Measurements from ENCODE around the gene NUP214. TPM values are rescaled to one million over a fixed set of nuclear protein-coding genes. Genes with fewer than 3 reads are reported as not detected.
"Not testable (repeated sequence)": the region's sequence is repeated elsewhere in the genome, so short reads cannot be mapped to it uniquely, and the experiment has no call there.

NUP214 gene
- total and polyA plus RNA-seq, 9 donors: 21.2 to 35.6 (median 29.7) TPM

- DNase-seq: peak; percentile 59
- Histone ChIP-seq H3K4me1 (ENCODE audit: control insufficient read depth, insufficient read depth, low read length) (peaks cover 69% of the 10 kb centered on the region), H3K36me3 (ENCODE audit: control insufficient read depth, insufficient read depth, low read length) (no peaks in the 10 kb centered on the region), H3K27me3 (ENCODE audit: control insufficient read depth, insufficient read depth, low read length) (peaks cover 32% of the 10 kb centered on the region), H3K4me3 (ENCODE audit: low read length) (peak within 1 kb of the TSS; percentile 41), H3K9me3 (replicated peaks; ENCODE audit: control insufficient read depth, low read depth, low read length) (no peaks in the 10 kb centered on the region), H3K27ac (ENCODE audit: low read length) (no peak within 1 kb of the TSS)
- under 1% methylated on average over 76 of the region's 99 CpGs for WGBS (ENCODE audit: insufficient coverage)
Measured at GRCh38 chr9:131096269-131097125, 28.9 kb upstream of the NUP214 start, which contains the start of gene AIF1L. Gene AIF1L, plus strand, starts transcription at chr9:131096531. Its CDS starts 99 bp downstream, at chr9:131096630.

DNA sequence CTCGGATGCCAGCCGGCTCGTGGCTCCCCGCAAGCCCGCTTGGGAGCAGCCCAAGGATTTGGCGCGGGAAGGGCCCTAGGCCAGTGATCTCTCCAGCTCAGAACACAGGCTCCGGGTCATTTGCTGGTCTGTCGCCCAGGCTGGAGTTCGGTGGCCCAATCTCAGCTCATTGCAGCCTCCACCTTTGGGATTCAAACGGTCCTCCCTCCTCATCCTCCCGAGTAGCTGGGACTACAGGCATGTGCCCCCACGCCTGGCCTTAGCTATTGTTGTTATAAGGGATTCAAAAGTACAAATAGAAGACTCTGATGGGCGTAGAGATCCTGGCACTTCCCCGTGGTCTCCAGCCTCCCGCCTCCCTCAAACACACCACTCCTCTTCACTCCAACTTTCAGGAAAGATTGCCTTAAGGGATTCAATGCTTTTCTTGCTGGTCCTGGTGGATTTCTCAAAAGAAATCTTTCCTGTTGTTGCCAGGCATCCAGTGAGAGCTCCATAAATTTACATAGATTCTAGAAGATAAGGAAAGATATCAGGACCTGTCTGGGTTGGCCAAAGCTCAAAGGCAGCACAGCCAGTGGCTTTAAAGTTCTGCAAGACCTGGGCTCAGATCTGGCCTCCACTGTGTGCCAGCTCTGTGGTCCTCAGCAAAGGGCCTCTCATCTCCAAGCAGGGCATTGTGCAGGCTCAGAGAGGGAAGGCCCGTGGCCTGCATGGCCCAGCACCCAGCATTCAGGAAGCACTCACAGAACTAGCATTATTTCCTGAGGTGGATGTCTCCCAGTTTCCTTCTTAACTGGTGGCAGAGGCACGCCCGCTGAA, 28.0 kb upstream of the NUP214 start:
- peaks cover 65% of the 10 kb centered on the region for H3K4me1 ChIP-seq (ENCODE audit: control insufficient read depth, insufficient read depth, low read length)
- H3K27me3 ChIP-seq (ENCODE audit: control insufficient read depth, insufficient read depth, low read length): peaks cover 32% of the 10 kb centered on the region
- no peaks in the 10 kb centered on the region for H3K36me3 ChIP-seq (ENCODE audit: control insufficient read depth, insufficient read depth, low read length)
- peak overlapping the region; percentile 41 for H3K4me3 ChIP-seq (ENCODE audit: low read length)
- no peaks in the 10 kb centered on the region for H3K9me3 ChIP-seq (replicated peaks; ENCODE audit: control insufficient read depth, low read depth, low read length)
- 12% methylated on average over 12 of the region's 19 CpGs for WGBS (ENCODE audit: insufficient coverage)
- DNase-seq: no peak
- H3K27ac ChIP-seq (ENCODE audit: low read length): no peak overlapping the region

- no peak for DNase-seq
- H3K27me3 ChIP-seq (ENCODE audit: control insufficient read depth, insufficient read depth, low read length): peaks cover 32% of the 10 kb centered on the region
- no peaks in the 10 kb centered on the region for H3K36me3 ChIP-seq (ENCODE audit: control insufficient read depth, insufficient read depth, low read length)
- H3K9me3 ChIP-seq (replicated peaks; ENCODE audit: control insufficient read depth, low read depth, low read length): no peaks in the 10 kb centered on the region
- H3K4me3 ChIP-seq (ENCODE audit: low read length): no peak overlapping the region
- peaks cover 67% of the 10 kb centered on the region for H3K4me1 ChIP-seq (ENCODE audit: control insufficient read depth, insufficient read depth, low read length)
- 48% methylated on average over 8 of the region's 8 CpGs for WGBS (ENCODE audit: insufficient coverage)
- H3K27ac ChIP-seq (ENCODE audit: low read length): no peak overlapping the region
Measured at GRCh38 chr9:131097948-131098278, 27.5 kb upstream of the NUP214 start.

GRCh38 chr9:131098391-131099101, 26.8 kb upstream of the NUP214 start:
- WGBS (ENCODE audit: insufficient coverage): 33% methylated on average over 7 of the region's 13 CpGs
- Histone ChIP-seq H3K27ac (ENCODE audit: low read length) (no peak overlapping the region), H3K9me3 (replicated peaks; ENCODE audit: control insufficient read depth, low read depth, low read length) (no peaks in the 10 kb centered on the region), H3K36me3 (ENCODE audit: control insufficient read depth, insufficient read depth, low read length) (no peaks in the 10 kb centered on the region), H3K4me3 (ENCODE audit: low read length) (no peak overlapping the region), H3K4me1 (ENCODE audit: control insufficient read depth, insufficient read depth, low read length) (peaks cover 72% of the 10 kb centered on the region), H3K27me3 (ENCODE audit: control insufficient read depth, insufficient read depth, low read length) (peaks cover 32% of the 10 kb centered on the region)
- peak; percentile 49 for DNase-seq

GRCh38 chr9:131099102-131099606, 26.2 kb upstream of the NUP214 start:
- WGBS (ENCODE audit: insufficient coverage): 82% methylated on average over 8 of the region's 8 CpGs
- no peaks in the 10 kb centered on the region for H3K36me3 ChIP-seq (ENCODE audit: control insufficient read depth, insufficient read depth, low read length)
- H3K4me1 ChIP-seq (ENCODE audit: control insufficient read depth, insufficient read depth, low read length): peaks cover 68% of the 10 kb centered on the region
- DNase-seq: no peak
- peaks cover 29% of the 10 kb centered on the region for H3K27me3 ChIP-seq (ENCODE audit: control insufficient read depth, insufficient read depth, low read length)
- no peak overlapping the region for H3K4me3 ChIP-seq (ENCODE audit: low read length)
- H3K27ac ChIP-seq (ENCODE audit: low read length): no peak overlapping the region
- no peaks in the 10 kb centered on the region for H3K9me3 ChIP-seq (replicated peaks; ENCODE audit: control insufficient read depth, low read depth, low read length)

DNA sequence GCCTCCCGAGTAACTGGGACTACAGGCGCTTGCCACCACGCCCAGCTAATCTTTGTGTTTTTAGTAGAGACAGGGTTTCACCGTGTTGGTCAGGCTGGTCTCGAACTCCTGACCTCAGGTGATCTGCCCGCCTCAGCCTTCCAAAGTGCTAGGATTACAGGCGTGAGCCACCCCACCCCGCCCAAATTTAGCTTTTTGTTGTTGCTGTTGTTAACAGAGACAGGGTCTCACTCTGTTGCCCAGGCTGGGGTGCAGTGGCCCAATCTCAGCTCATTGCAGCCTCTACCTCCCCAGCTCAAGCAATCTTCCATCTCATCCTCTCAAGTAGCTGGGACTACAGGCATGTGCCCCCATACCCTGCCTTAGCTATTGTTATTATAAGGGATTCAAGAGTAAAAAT, 25.5 kb upstream of the NUP214 start:
- H3K9me3 ChIP-seq (replicated peaks; ENCODE audit: control insufficient read depth, low read depth, low read length); H3K36me3 ChIP-seq (ENCODE audit: control insufficient read depth, insufficient read depth, low read length); H3K4me3 ChIP-seq (ENCODE audit: low read length); H3K27ac ChIP-seq (ENCODE audit: low read length); DNase-seq: not testable (repeated sequence)
- 97% methylated on average over 6 of the region's 8 CpGs for WGBS (ENCODE audit: insufficient coverage)
- Histone ChIP-seq H3K27me3 (ENCODE audit: control insufficient read depth, insufficient read depth, low read length) (peaks cover 23% of the 10 kb centered on the region), H3K4me1 (ENCODE audit: control insufficient read depth, insufficient read depth, low read length) (peaks cover 63% of the 10 kb centered on the region)

- H3K27ac ChIP-seq (ENCODE audit: low read length): peak overlapping the region; percentile 17
- no peaks in the 10 kb centered on the region for H3K36me3 ChIP-seq (ENCODE audit: control insufficient read depth, insufficient read depth, low read length)
- H3K4me1 ChIP-seq (ENCODE audit: control insufficient read depth, insufficient read depth, low read length): peaks cover 64% of the 10 kb centered on the region
- H3K4me3 ChIP-seq (ENCODE audit: low read length): no peak overlapping the region
- peaks cover 19% of the 10 kb centered on the region for H3K27me3 ChIP-seq (ENCODE audit: control insufficient read depth, insufficient read depth, low read length)
- 97% methylated on average over 6 of the region's 9 CpGs for WGBS (ENCODE audit: insufficient coverage)
- DNase-seq: no peak
- no peaks in the 10 kb centered on the region for H3K9me3 ChIP-seq (replicated peaks; ENCODE audit: control insufficient read depth, low read depth, low read length)
Measured at GRCh38 chr9:131100445-131100844, 24.9 kb upstream of the NUP214 start.

- Histone ChIP-seq H3K36me3 (ENCODE audit: control insufficient read depth, insufficient read depth, low read length) (no peaks in the 10 kb centered on the region), H3K4me3 (ENCODE audit: low read length) (no peak overlapping the region), H3K9me3 (replicated peaks; ENCODE audit: control insufficient read depth, low read depth, low read length) (no peaks in the 10 kb centered on the region), H3K4me1 (ENCODE audit: control insufficient read depth, insufficient read depth, low read length) (peaks cover 57% of the 10 kb centered on the region), H3K27me3 (ENCODE audit: control insufficient read depth, insufficient read depth, low read length) (peaks cover 11% of the 10 kb centered on the region), H3K27ac (ENCODE audit: low read length) (no peak overlapping the region)
- 81% methylated on average over 11 of the region's 11 CpGs for WGBS (ENCODE audit: insufficient coverage)
- DNase-seq: no peak
Measured at GRCh38 chr9:131101207-131101964, 24.0 kb upstream of the NUP214 start.

- no peak for DNase-seq
- H3K27me3 ChIP-seq (ENCODE audit: control insufficient read depth, insufficient read depth, low read length): peaks cover 2% of the 10 kb centered on the region
- H3K9me3 ChIP-seq (replicated peaks; ENCODE audit: control insufficient read depth, low read depth, low read length): no peaks in the 10 kb centered on the region
- 71% methylated on average over 5 of the region's 9 CpGs for WGBS (ENCODE audit: insufficient coverage)
- no peak overlapping the region for H3K4me3 ChIP-seq (ENCODE audit: low read length)
- no peaks in the 10 kb centered on the region for H3K36me3 ChIP-seq (ENCODE audit: control insufficient read depth, insufficient read depth, low read length)
- peak overlapping the region; percentile 64 for H3K27ac ChIP-seq (ENCODE audit: low read length)
- H3K4me1 ChIP-seq (ENCODE audit: control insufficient read depth, insufficient read depth, low read length): peaks cover 44% of the 10 kb centered on the region
Measured at GRCh38 chr9:131103024-131103423, 22.4 kb upstream of the NUP214 start.
